Smooth muscle cell (in vitro differentiated cells): Measurements from ENCODE around the gene BCAT1. TPM values are rescaled to one million over a fixed set of nuclear protein-coding genes. Genes with fewer than 3 reads are reported as not detected.

Experiments used
- DNase-seq: peaks from one replicate; lab custom pipeline; 2025; ENCODE audit not compliant: unreplicated experiment; lab: John Stamatoyannopoulos, UW
- H2AFZ ChIP-seq: fragments of 200-600 bp; sonication (generic); 2 replicates; pipeline ENCODE4 v1.6.0; 2016; ENCODE audit warnings: antibody characterized with exemption, low read depth, mild to moderate bottlenecking
- H3F3A ChIP-seq: fragments of 200-600 bp; sonication (generic); 2 replicates; pipeline ENCODE4 v1.6.0; 2017; ENCODE audit warnings: antibody characterized with exemption, low read depth
- H3K27ac ChIP-seq: fragments of 200-600 bp; sonication (generic); 2 replicates; pipeline ENCODE4 v1.5.1; 2016; ENCODE audit warnings: low read depth, mild to moderate bottlenecking
- H3K27me3 ChIP-seq: fragments of 200-600 bp; sonication (generic); 2 replicates; pipeline ENCODE4 v1.6.1; 2016; ENCODE audit warnings: low read depth, mild to moderate bottlenecking
- H3K36me3 ChIP-seq: fragments of 200-600 bp; sonication (generic); 2 replicates; pipeline ENCODE4 v1.5.1; 2016; ENCODE audit warnings: low read depth
- H3K4me1 ChIP-seq: fragments of 200-600 bp; sonication (generic); 2 replicates; pipeline ENCODE4 v1.5.1; 2016; ENCODE audit warnings: low read depth
- H3K4me2 ChIP-seq: fragments of 200-600 bp; sonication (generic); 2 replicates; pipeline ENCODE4 v1.6.0; 2016; ENCODE audit warnings: mild to moderate bottlenecking
- H3K4me3 ChIP-seq: fragments of 200-600 bp; sonication (generic); 2 replicates; pipeline ENCODE4 v1.5.1; 2016; ENCODE audit warnings: mild to moderate bottlenecking
- H3K79me2 ChIP-seq: fragments of 200-600 bp; sonication (generic); 2 replicates; pipeline ENCODE4 v1.6.0; 2016; ENCODE audit warnings: low read depth, mild to moderate bottlenecking
- H3K9ac ChIP-seq: fragments of 200-600 bp; sonication (generic); 2 replicates; pipeline ENCODE4 v1.6.0; 2016; ENCODE audit warnings: low read depth
- H3K9me3 ChIP-seq: fragments of 200-600 bp; sonication (generic); replicated peaks from 2 replicates; pipeline ENCODE4 v1.5.1; 2016; ENCODE audit warnings: low read depth
- H4K20me1 ChIP-seq: fragments of 200-600 bp; sonication (generic); 2 replicates; pipeline ENCODE4 v1.6.0; 2016; ENCODE audit warnings: low read depth
- CTCF ChIP-seq: fragments of 200-600 bp; sonication (generic); IDR thresholded peaks from 2 replicates; pipeline ENCODE4 v1.5.1; 2017; ENCODE audit warnings: borderline replicate concordance, mild to moderate bottlenecking, antibody characterized with exemption; ENCODE audit not compliant: insufficient read depth, poor library complexity, severe bottlenecking
- WGBS: methylation state at CpG from one replicate; pipeline ENCODE4 v1.1.7; 2016; ENCODE audit warnings: low lambda C conversion rate; 5-methylcytosine and 5-hydroxymethylcytosine counted together
- polyA plus RNA-seq: library from polyadenylated mRNA; unstranded; fragments of >200 nt; fragmentation: Nextera tagmentation; extraction: Ambion mirVana; gene quantifications from 2 replicates; pipeline ENCODE4 v1.2.1, GENCODE V29; 2016
- total RNA-seq: library from RNA; depleted of rRNA; stranded (reverse); fragments of >200 nt; gene quantifications from 2 replicates; pipeline ENCODE4 v1.2.3, GENCODE V29; 2014

BCAT1 gene
- total and polyA plus RNA-seq, 2 experiments from 2014 or later, result 78.2 to 174 TPM

- WGBS, result 13% methylated on average over 3 of the region's 3 CpGs
- no peak overlapping the region for H2AFZ ChIP-seq
- peaks cover 100% of the 10 kb centered on the region for H4K20me1 ChIP-seq
- no peak overlapping the region for H3K9ac ChIP-seq
- H3K4me3 ChIP-seq, result no peak overlapping the region
- no peak for DNase-seq
- no peaks in the 10 kb centered on the region for H3K36me3 ChIP-seq
- no peaks in the 10 kb centered on the region for H3F3A ChIP-seq
- H3K79me2 ChIP-seq, result peaks cover 60% of the 10 kb centered on the region
- H3K4me1 ChIP-seq, result peaks cover 17% of the 10 kb centered on the region
- peak overlapping the region; percentile 64 for H3K27ac ChIP-seq
- TF ChIP-seq CTCF, result no peak
- H3K27me3 ChIP-seq, result no peaks in the 10 kb centered on the region
- no peak overlapping the region for H3K4me2 ChIP-seq
- H3K9me3 ChIP-seq, result no peaks in the 10 kb centered on the region
Observed at GRCh38 chr12:24909667-24910066, 39.2 kb downstream of the BCAT1 start.

GRCh38 chr12:24907464-24907863 is 41.4 kb downstream of the BCAT1 start:
- WGBS, result 89% methylated on average over 5 of the region's 5 CpGs
- no peak overlapping the region for H3K9ac ChIP-seq
- no peak for TF ChIP-seq CTCF
- H2AFZ ChIP-seq, result no peak overlapping the region
- no peaks in the 10 kb centered on the region for H3K27me3 ChIP-seq
- peaks cover 31% of the 10 kb centered on the region for H3K4me1 ChIP-seq
- H3K27ac ChIP-seq, result no peak overlapping the region
- H3K79me2 ChIP-seq, result peaks cover 56% of the 10 kb centered on the region
- no peak overlapping the region for H3K4me2 ChIP-seq
- no peaks in the 10 kb centered on the region for H3F3A ChIP-seq
- no peaks in the 10 kb centered on the region for H3K36me3 ChIP-seq
- no peaks in the 10 kb centered on the region for H3K9me3 ChIP-seq
- H3K4me3 ChIP-seq, result no peak overlapping the region
- peaks cover 100% of the 10 kb centered on the region for H4K20me1 ChIP-seq
- DNase-seq, result no peak

GRCh38 chr12:24906141-24906540 is 42.8 kb downstream of the BCAT1 start:
- no peaks in the 10 kb centered on the region for H3K27me3 ChIP-seq
- TF ChIP-seq CTCF, result no peak
- H3K4me1 ChIP-seq, result peaks cover 37% of the 10 kb centered on the region
- H3K9ac ChIP-seq, result no peak overlapping the region
- no peaks in the 10 kb centered on the region for H3F3A ChIP-seq
- no peaks in the 10 kb centered on the region for H3K36me3 ChIP-seq
- peak overlapping the region; percentile 16 for H3K4me2 ChIP-seq
- H3K27ac ChIP-seq, result peak overlapping the region; percentile 43
- no peak overlapping the region for H2AFZ ChIP-seq
- H3K4me3 ChIP-seq, result no peak overlapping the region
- peaks cover 60% of the 10 kb centered on the region for H3K79me2 ChIP-seq
- WGBS, result 96% methylated on average over 2 of the region's 2 CpGs
- peaks cover 100% of the 10 kb centered on the region for H4K20me1 ChIP-seq
- H3K9me3 ChIP-seq, result no peaks in the 10 kb centered on the region
- no peak for DNase-seq

GRCh38 chr12:24905431-24905830 is 43.5 kb downstream of the BCAT1 start:
- DNase-seq, result no peak
- H3K4me3 ChIP-seq, result no peak overlapping the region
- 38% methylated on average over 2 of the region's 2 CpGs for WGBS

More at GRCh38 chr12:24905431-24905830, 43.5 kb downstream of the BCAT1 start:
- H3K9ac ChIP-seq, result no peak overlapping the region
- peak overlapping the region; percentile 16 for H3K4me2 ChIP-seq
- no peaks in the 10 kb centered on the region for H3F3A ChIP-seq
- no peaks in the 10 kb centered on the region for H3K9me3 ChIP-seq
- peaks cover 37% of the 10 kb centered on the region for H3K4me1 ChIP-seq
- peaks cover 62% of the 10 kb centered on the region for H3K79me2 ChIP-seq
- H3K36me3 ChIP-seq, result no peaks in the 10 kb centered on the region
- no peak overlapping the region for H2AFZ ChIP-seq
- H3K27me3 ChIP-seq, result no peaks in the 10 kb centered on the region
- H3K27ac ChIP-seq, result peak overlapping the region; percentile 43
- peaks cover 100% of the 10 kb centered on the region for H4K20me1 ChIP-seq
- TF ChIP-seq CTCF, result no peak
